Measurements from ENCODE around the gene BMP6. TPM values are rescaled to one million over a fixed set of nuclear protein-coding genes. Genes with fewer than 3 reads are reported as not detected.
"Not testable (repeated sequence)": the region's sequence is repeated elsewhere in the genome, so short reads cannot be mapped to it uniquely, and the experiment has no call there.

BMP6 gene
- total RNA-seq, 2 experiments from 2014 or later: not detected

- Mint-ChIP-seq H3K9me3 (no peaks in the 10 kb centered on the region), H3K27me3 (no peaks in the 10 kb centered on the region), H3K27ac (no peak overlapping the region), H3K4me3 (no peak overlapping the region), H3K36me3 (ENCODE audit: low read depth) (peaks cover 46% of the 10 kb centered on the region), H3K4me1 (no peaks in the 10 kb centered on the region)
- DNase-seq: no peak
- CTCF ChIA-PET: no interaction called here
- POLR2A ChIA-PET: no interaction called here
Observed at GRCh38 chr6:7881765-7882500, 156.0 kb downstream of the BMP6 start.

GRCh38 chr6:7882505-7883257 is 156.8 kb downstream of the BMP6 start:
- no peaks in the 10 kb centered on the region for H3K9me3 Mint-ChIP-seq
- ChIA-PET POLR2A (no interaction called here), CTCF (no interaction called here)
- no peaks in the 10 kb centered on the region for H3K27me3 Mint-ChIP-seq
- no peak for DNase-seq
- no peak overlapping the region for H3K4me3 Mint-ChIP-seq
- peaks cover 49% of the 10 kb centered on the region for H3K36me3 Mint-ChIP-seq (ENCODE audit: low read depth)
- no peak overlapping the region for H3K27ac Mint-ChIP-seq
- H3K4me1 Mint-ChIP-seq: no peaks in the 10 kb centered on the region

- no peaks in the 10 kb centered on the region for H3K27me3 Mint-ChIP-seq
- H3K4me3 Mint-ChIP-seq: no peak overlapping the region
- no peaks in the 10 kb centered on the region for H3K9me3 Mint-ChIP-seq
- POLR2A ChIA-PET: no interaction called here
- H3K27ac Mint-ChIP-seq: no peak overlapping the region
- CTCF ChIA-PET: no interaction called here
- no peak for DNase-seq
- H3K36me3 Mint-ChIP-seq (ENCODE audit: low read depth): peaks cover 54% of the 10 kb centered on the region
- H3K4me1 Mint-ChIP-seq: no peaks in the 10 kb centered on the region
Observed at GRCh38 chr6:7883381-7883780, 157.5 kb downstream of the BMP6 start.

- POLR2A ChIA-PET: no interaction called here
- H3K27me3 Mint-ChIP-seq: no peaks in the 10 kb centered on the region
- H3K36me3 Mint-ChIP-seq (ENCODE audit: low read depth): peaks cover 60% of the 10 kb centered on the region
- CTCF ChIA-PET: interaction anchor here (1.1 kb wide), 1 partner anchor 17 kb away, joined by 3 read pairs; no protein-coding TSS in a partner anchor
- H3K4me1 Mint-ChIP-seq: no peaks in the 10 kb centered on the region
- no peaks in the 10 kb centered on the region for H3K9me3 Mint-ChIP-seq
- H3K4me3 Mint-ChIP-seq: no peak overlapping the region
- DNase-seq: no peak
- H3K27ac Mint-ChIP-seq: no peak overlapping the region
Observed at GRCh38 chr6:7886132-7886531, 160.2 kb downstream of the BMP6 start.

GRCh38 chr6:7887278-7887991 is 161.5 kb downstream of the BMP6 start:
- CTCF ChIA-PET: interaction anchor here (1.1 kb wide), 1 partner anchor 19 kb away, joined by 3 read pairs; no protein-coding TSS in a partner anchor
- no peaks in the 10 kb centered on the region for H3K27me3 Mint-ChIP-seq
- no peak for DNase-seq
- peak overlapping the region; percentile 81 for H3K27ac Mint-ChIP-seq
- POLR2A ChIA-PET: no interaction called here
- no peak overlapping the region for H3K4me3 Mint-ChIP-seq
- H3K4me1 Mint-ChIP-seq: no peaks in the 10 kb centered on the region
- H3K36me3 Mint-ChIP-seq (ENCODE audit: low read depth): peaks cover 55% of the 10 kb centered on the region
- no peaks in the 10 kb centered on the region for H3K9me3 Mint-ChIP-seq

GRCh38 chr6:7888587-7889357 is 162.9 kb downstream of the BMP6 start:
- H3K27me3 Mint-ChIP-seq: no peaks in the 10 kb centered on the region
- H3K4me3 Mint-ChIP-seq: no peak overlapping the region
- no peak overlapping the region for H3K27ac Mint-ChIP-seq
- H3K9me3 Mint-ChIP-seq: no peaks in the 10 kb centered on the region
- ChIA-PET CTCF (no interaction called here), POLR2A (interaction anchor here (0.6 kb wide), 1 partner anchor 104 kb away, joined by 6 read pairs; no protein-coding TSS in a partner anchor)
- no peak for DNase-seq
- no peaks in the 10 kb centered on the region for H3K4me1 Mint-ChIP-seq
- peaks cover 51% of the 10 kb centered on the region for H3K36me3 Mint-ChIP-seq (ENCODE audit: low read depth)

- POLR2A ChIA-PET: no interaction called here
- H3K9me3 Mint-ChIP-seq: no peaks in the 10 kb centered on the region
- no peak for DNase-seq
- peaks cover 34% of the 10 kb centered on the region for H3K36me3 Mint-ChIP-seq (ENCODE audit: low read depth)
- H3K27ac Mint-ChIP-seq: no peak overlapping the region
- no peaks in the 10 kb centered on the region for H3K4me1 Mint-ChIP-seq
- H3K27me3 Mint-ChIP-seq: no peaks in the 10 kb centered on the region
- no peak overlapping the region for H3K4me3 Mint-ChIP-seq
- CTCF ChIA-PET: interaction anchor here (0.5 kb wide), 1 partner anchor 478 kb away, joined by 5 read pairs; no protein-coding TSS in a partner anchor
Observed at GRCh38 chr6:7891078-7891872, 165.4 kb downstream of the BMP6 start.

- DNase-seq, H3K27ac Mint-ChIP-seq, H3K9me3 Mint-ChIP-seq, POLR2A ChIA-PET, H3K27me3 Mint-ChIP-seq, H3K4me1 Mint-ChIP-seq, CTCF ChIA-PET, H3K4me3 Mint-ChIP-seq: not testable (repeated sequence)
- peaks cover 27% of the 10 kb centered on the region for H3K36me3 Mint-ChIP-seq (ENCODE audit: low read depth)
Observed at GRCh38 chr6:7892367-7892766, 166.5 kb downstream of the BMP6 start.

- ChIA-PET POLR2A (no interaction called here), CTCF (interaction anchor here (1.1 kb wide), 1 partner anchor 10 kb away, joined by 3 read pairs; no protein-coding TSS in a partner anchor)
- Mint-ChIP-seq H3K27ac (no peak overlapping the region), H3K9me3 (no peaks in the 10 kb centered on the region), H3K4me3 (no peak overlapping the region), H3K4me1 (no peaks in the 10 kb centered on the region), H3K36me3 (ENCODE audit: low read depth) (peaks cover 28% of the 10 kb centered on the region), H3K27me3 (no peaks in the 10 kb centered on the region)
- DNase-seq: no peak
Observed at GRCh38 chr6:7893342-7893741, 167.4 kb downstream of the BMP6 start.

- ChIA-PET CTCF (interaction anchor here (0.6 to 0.7 kb wide), 2 partner anchors 19 to 28 kb away, joined by 3 to 4 read pairs; no protein-coding TSS in a partner anchor), POLR2A (no interaction called here)
- Mint-ChIP-seq H3K36me3 (ENCODE audit: low read depth) (peaks cover 29% of the 10 kb centered on the region), H3K27ac (no peak overlapping the region), H3K27me3 (no peaks in the 10 kb centered on the region), H3K4me1 (no peaks in the 10 kb centered on the region), H3K9me3 (no peaks in the 10 kb centered on the region), H3K4me3 (no peak overlapping the region)
- DNase-seq: no peak
Observed at GRCh38 chr6:7894262-7895124, 168.6 kb downstream of the BMP6 start.

GRCh38 chr6:7895125-7895423 is 169.2 kb downstream of the BMP6 start:
- Mint-ChIP-seq H3K9me3 (no peaks in the 10 kb centered on the region), H3K4me3 (no peak overlapping the region), H3K27me3 (no peaks in the 10 kb centered on the region), H3K4me1 (no peaks in the 10 kb centered on the region), H3K27ac (no peak overlapping the region), H3K36me3 (ENCODE audit: low read depth) (peaks cover 29% of the 10 kb centered on the region)
- ChIA-PET CTCF (interaction anchor here (0.7 kb wide), 1 partner anchor 19 kb away, joined by 3 read pairs; no protein-coding TSS in a partner anchor), POLR2A (no interaction called here)
- no peak for DNase-seq
